HUES64 (cell line): ENCODE measurements around the gene IQCH.

Source experiments
- H3K27ac ChIP-seq: 2 replicates; pipeline ENCODE4 v1.7.0; 2013; ENCODE audit warnings: low read depth, low read length, inconsistent platforms
- H3K27me3 ChIP-seq: 2 replicates; pipeline ENCODE4 v1.6.1; 2013; ENCODE audit warnings: mild to moderate bottlenecking, low read length; ENCODE audit not compliant: insufficient read depth
- H3K36me3 ChIP-seq: 2 replicates; pipeline ENCODE4 v1.6.1; 2013; ENCODE audit warnings: mild to moderate bottlenecking, low read length; ENCODE audit not compliant: insufficient read depth
- H3K4me1 ChIP-seq: 2 replicates; pipeline ENCODE4 v1.6.1; 2013; ENCODE audit warnings: mild to moderate bottlenecking, low read length, moderate library complexity; ENCODE audit not compliant: insufficient read depth
- H3K4me3 ChIP-seq: 2 replicates; pipeline ENCODE4 v1.5.1; 2013; ENCODE audit warnings: mild to moderate bottlenecking, low read length, moderate library complexity
- H3K9ac ChIP-seq: 2 replicates; pipeline ENCODE4 v1.6.1; 2013; ENCODE audit warnings: mild to moderate bottlenecking, low read depth, low read length
- H3K9me3 ChIP-seq: 2 replicates; pipeline ENCODE4 v1.6.1; 2013; ENCODE audit warnings: low read depth, low read length; ENCODE audit not compliant: insufficient read depth
- WGBS: fragments of 150-250, 120-280 bp; methylation state at CpG from one replicate; pipeline ENCODE4 v1.1.7; 2013; ENCODE audit warnings: missing lambda C conversion rate; 5-methylcytosine and 5-hydroxymethylcytosine counted together

The IQCH gene

DNA sequence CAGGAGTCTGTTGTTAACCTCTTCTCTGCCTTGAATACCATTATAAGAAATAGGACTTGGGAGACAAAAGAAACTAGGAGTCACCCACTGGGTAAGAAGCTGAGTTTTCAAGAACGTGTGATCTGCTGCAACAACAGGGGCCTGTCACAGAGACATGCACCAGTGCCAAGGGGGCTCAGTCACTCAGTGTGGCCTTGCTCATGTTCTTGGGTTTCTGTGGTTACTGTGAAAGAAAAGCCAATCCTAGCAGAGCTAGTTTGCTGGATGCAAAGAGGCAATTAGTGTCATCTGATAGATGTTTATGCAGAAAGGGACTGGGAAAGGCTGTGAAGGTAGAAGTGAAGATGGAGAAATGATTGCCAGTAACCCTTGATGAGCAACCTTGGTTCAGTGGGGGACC, 126.3 kb downstream of the IQCH start:
- no peak overlapping the region for H3K27ac ChIP-seq
- no peak overlapping the region for H3K4me3 ChIP-seq
- WGBS, result 39% methylated on average over 1 of the region's 1 CpG
- H3K36me3 ChIP-seq, result no peaks in the 10 kb centered on the region
- H3K9ac ChIP-seq, result no peak overlapping the region
- H3K4me1 ChIP-seq, result no peaks in the 10 kb centered on the region
- H3K9me3 ChIP-seq, result no peaks in the 10 kb centered on the region
- H3K27me3 ChIP-seq, result no peaks in the 10 kb centered on the region

- no peak overlapping the region for H3K9ac ChIP-seq
- no peaks in the 10 kb centered on the region for H3K4me1 ChIP-seq
- H3K9me3 ChIP-seq, result no peaks in the 10 kb centered on the region
- no peak overlapping the region for H3K27ac ChIP-seq
- no peaks in the 10 kb centered on the region for H3K27me3 ChIP-seq
- no peaks in the 10 kb centered on the region for H3K36me3 ChIP-seq
- 94% methylated on average over 8 of the region's 8 CpGs for WGBS
- H3K4me3 ChIP-seq, result no peak overlapping the region
Observed at GRCh38 chr15:67381416-67382045, 126.9 kb downstream of the IQCH start.

- no peaks in the 10 kb centered on the region for H3K9me3 ChIP-seq
- no peak overlapping the region for H3K9ac ChIP-seq
- no peaks in the 10 kb centered on the region for H3K27me3 ChIP-seq
- no peaks in the 10 kb centered on the region for H3K4me1 ChIP-seq
- no peak overlapping the region for H3K27ac ChIP-seq
- no peak overlapping the region for H3K4me3 ChIP-seq
- H3K36me3 ChIP-seq, result no peaks in the 10 kb centered on the region
- 97% methylated on average over 3 of the region's 3 CpGs for WGBS
Observed at GRCh38 chr15:67382723-67383122, 128.1 kb downstream of the IQCH start.

- Histone ChIP-seq H3K9ac (no peak overlapping the region), H3K4me1 (no peaks in the 10 kb centered on the region), H3K27me3 (no peaks in the 10 kb centered on the region), H3K4me3 (no peak overlapping the region), H3K36me3 (no peaks in the 10 kb centered on the region), H3K9me3 (no peaks in the 10 kb centered on the region), H3K27ac (no peak overlapping the region)
- WGBS, result 94% methylated on average over 1 of the region's 1 CpG
Observed at GRCh38 chr15:67383899-67384298, 129.3 kb downstream of the IQCH start.

GRCh38 chr15:67384761-67385160, 130.2 kb downstream of the IQCH start:
- Histone ChIP-seq H3K9ac (no peak overlapping the region), H3K36me3 (no peaks in the 10 kb centered on the region), H3K27ac (no peak overlapping the region), H3K4me1 (no peaks in the 10 kb centered on the region), H3K27me3 (no peaks in the 10 kb centered on the region), H3K9me3 (no peaks in the 10 kb centered on the region), H3K4me3 (no peak overlapping the region)
- 94% methylated on average over 4 of the region's 4 CpGs for WGBS

DNA sequence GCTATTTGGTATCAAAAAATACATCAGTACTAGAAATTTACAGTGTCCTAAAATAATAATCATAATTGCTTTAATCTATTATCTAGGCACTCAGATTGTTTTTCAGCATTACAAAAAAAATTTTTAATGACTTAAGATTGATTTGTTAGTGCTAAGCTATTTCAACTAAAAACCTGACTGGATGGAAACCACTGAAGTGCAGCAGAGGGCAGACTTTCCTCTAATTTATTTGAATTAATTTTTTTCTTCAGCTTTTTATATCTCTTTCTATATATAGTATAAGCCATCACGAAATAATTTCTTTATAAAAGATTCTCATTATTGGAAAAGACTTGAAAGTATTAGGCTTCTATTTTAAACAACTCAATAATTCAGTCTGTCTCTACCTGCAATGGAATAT, 131.4 kb downstream of the IQCH start:
- Histone ChIP-seq H3K4me1 (no peaks in the 10 kb centered on the region), H3K4me3 (no peak overlapping the region), H3K27me3 (no peaks in the 10 kb centered on the region), H3K9ac (no peak overlapping the region), H3K36me3 (no peaks in the 10 kb centered on the region), H3K27ac (no peak overlapping the region), H3K9me3 (no peaks in the 10 kb centered on the region)
- no CpG with 5 or more reads among the region's 1 CpG for WGBS

- Histone ChIP-seq H3K9ac (no peak overlapping the region), H3K4me3 (no peak overlapping the region), H3K9me3 (no peaks in the 10 kb centered on the region), H3K36me3 (no peaks in the 10 kb centered on the region), H3K27me3 (no peaks in the 10 kb centered on the region), H3K4me1 (no peaks in the 10 kb centered on the region), H3K27ac (no peak overlapping the region)
- WGBS, result no CpG with 5 or more reads among the region's 2 CpGs
Observed at GRCh38 chr15:67386947-67387346, 132.4 kb downstream of the IQCH start.

DNA sequence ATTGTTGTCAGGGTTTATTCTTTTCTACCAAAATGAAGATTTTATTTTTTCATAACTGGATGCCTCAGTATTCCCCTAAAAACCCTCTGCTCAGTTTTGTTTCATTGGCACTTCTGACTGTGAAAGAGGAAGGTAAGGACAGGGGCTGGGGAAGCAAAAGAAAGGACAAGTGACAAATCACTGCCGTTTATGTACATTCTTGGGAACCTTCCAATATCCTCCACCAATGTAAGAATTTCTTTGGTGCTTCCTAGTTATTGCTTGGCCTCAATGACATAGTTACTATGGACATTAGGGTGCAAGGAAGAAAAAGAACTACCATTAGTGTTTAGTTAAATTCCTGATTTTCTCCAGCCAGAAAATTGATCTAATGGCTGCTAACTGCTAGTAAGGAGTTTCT, 135.4 kb downstream of the IQCH start:
- Histone ChIP-seq H3K4me3 (no peak overlapping the region), H3K27ac (no peak overlapping the region), H3K9ac (no peak overlapping the region), H3K4me1 (no peaks in the 10 kb centered on the region), H3K27me3 (no peaks in the 10 kb centered on the region), H3K36me3 (no peaks in the 10 kb centered on the region), H3K9me3 (no peaks in the 10 kb centered on the region)
- WGBS, result 100% methylated on average over 1 of the region's 1 CpG

DNA sequence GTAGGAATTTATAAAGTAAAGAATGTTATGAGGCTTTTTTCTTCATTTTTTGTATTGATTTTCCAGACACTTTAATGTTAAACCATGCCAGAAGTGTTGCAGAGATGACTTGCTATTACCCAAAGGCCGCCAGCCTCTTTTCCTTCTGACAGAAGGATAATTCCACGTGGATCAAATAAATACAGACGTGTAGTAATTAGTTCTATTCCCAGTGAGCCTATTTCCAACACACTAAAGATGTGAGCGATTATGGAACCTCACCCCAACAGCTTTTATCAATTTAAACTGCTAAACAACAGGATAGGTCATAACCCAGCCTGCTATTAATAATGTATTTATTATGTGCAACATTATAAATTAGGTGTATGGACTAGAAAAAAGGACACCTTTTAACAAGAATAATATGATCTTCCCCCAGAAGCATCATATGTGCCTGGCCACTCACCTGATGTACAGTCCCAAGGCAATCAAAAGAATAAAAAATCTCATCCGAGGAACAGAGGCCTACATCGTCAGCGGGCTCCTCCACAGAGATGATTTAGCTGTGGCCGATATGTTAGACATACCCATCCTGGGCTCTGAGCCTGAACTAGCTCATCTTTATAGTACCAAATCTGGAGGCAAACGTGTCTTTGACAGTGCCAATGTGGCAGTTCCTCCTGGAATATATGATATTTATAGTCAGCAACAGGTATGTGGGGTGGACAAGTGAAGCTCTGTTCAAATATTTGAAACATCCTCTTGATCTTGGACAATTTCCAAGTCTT, 140.5 kb downstream of the IQCH start:
- no peak overlapping the region for H3K27ac ChIP-seq
- no peaks in the 10 kb centered on the region for H3K27me3 ChIP-seq
- no peak overlapping the region for H3K4me3 ChIP-seq
- peaks cover 16% of the 10 kb centered on the region for H3K4me1 ChIP-seq
- H3K36me3 ChIP-seq, result no peaks in the 10 kb centered on the region
- no peak overlapping the region for H3K9ac ChIP-seq
- H3K9me3 ChIP-seq, result no peaks in the 10 kb centered on the region
- WGBS, result 92% methylated on average over 6 of the region's 9 CpGs

- Histone ChIP-seq H3K4me1 (peaks cover 16% of the 10 kb centered on the region), H3K9ac (no peak overlapping the region), H3K27me3 (no peaks in the 10 kb centered on the region), H3K4me3 (no peak overlapping the region), H3K9me3 (no peaks in the 10 kb centered on the region), H3K27ac (no peak overlapping the region), H3K36me3 (no peaks in the 10 kb centered on the region)
- 78% methylated on average over 5 of the region's 5 CpGs for whole genome bisulfite sequencing
Observed at GRCh38 chr15:67396114-67396513, 141.5 kb downstream of the IQCH start.

DNA sequence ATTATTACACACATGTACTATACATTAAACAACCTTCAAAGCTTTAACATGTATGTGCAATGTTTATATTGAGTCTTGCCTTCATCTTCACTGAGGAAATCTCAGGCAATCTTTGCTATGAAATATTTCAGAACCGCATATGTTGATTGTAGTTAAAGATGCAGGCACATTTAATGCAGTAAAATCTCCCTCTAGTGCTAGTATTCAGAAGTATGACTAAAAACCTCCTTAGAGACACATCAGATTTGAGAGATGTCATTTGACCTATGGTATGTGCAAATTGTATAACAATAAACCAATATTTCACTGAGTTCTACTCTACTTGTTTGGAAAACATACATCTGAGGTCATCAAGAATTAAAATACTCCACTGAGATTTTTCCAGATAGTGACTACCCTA, 142.6 kb downstream of the IQCH start:
- 89% methylated on average over 1 of the region's 1 CpG for WGBS

More for the DNA sequence above, 142.6 kb downstream of the IQCH start:
- Histone ChIP-seq H3K27ac (no peak overlapping the region), H3K9ac (no peak overlapping the region), H3K36me3 (no peaks in the 10 kb centered on the region), H3K4me1 (peaks cover 16% of the 10 kb centered on the region), H3K9me3 (no peaks in the 10 kb centered on the region), H3K27me3 (no peaks in the 10 kb centered on the region), H3K4me3 (no peak overlapping the region)
